Measurements from ENCODE around the gene CNTRL.
"Not testable (repeated sequence)": the region's sequence is repeated elsewhere in the genome, so short reads cannot be mapped to it uniquely, and the experiment has no call there.

Gene CNTRL

DNA sequence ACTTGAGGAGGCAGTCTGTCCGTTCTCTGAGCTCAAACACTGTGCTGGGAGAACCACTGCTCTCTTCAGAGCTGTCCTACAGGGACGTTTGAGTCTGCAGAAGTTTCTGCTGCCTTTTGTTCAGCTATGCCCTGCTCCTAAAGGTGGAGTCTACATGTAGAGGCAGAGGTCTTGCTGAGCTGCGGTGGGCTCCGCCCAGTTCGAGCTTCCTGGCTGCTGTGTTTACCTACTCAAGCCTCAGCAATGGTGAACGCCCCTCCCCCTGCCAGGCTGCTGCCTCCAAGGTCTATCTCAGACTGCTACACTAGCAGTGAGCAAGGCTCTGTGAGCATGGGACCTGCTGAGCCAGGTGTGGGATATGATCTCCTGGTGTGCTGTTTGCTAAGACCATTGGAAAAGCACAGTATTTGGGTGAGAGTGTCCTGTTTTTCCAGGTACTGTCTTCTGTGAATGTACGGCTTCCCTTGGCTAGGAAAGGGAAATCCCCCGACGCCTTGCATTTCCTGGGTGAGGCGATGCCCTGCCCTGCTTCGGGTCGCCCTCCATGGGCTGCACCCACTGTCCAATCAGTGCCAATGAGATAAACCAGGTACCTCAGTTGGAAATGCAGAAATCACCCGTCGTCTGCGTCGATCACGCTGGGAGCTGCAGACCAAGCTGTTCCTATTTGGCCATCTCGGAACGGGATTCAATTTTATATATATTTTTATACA lies 58.5 kb downstream of the CNTRL start:
- peak; percentile 55 for DNase-seq

GRCh38 chr9:121135642-121136041 lies 60.9 kb downstream of the CNTRL start:
- DNase-seq: no peak

DNA sequence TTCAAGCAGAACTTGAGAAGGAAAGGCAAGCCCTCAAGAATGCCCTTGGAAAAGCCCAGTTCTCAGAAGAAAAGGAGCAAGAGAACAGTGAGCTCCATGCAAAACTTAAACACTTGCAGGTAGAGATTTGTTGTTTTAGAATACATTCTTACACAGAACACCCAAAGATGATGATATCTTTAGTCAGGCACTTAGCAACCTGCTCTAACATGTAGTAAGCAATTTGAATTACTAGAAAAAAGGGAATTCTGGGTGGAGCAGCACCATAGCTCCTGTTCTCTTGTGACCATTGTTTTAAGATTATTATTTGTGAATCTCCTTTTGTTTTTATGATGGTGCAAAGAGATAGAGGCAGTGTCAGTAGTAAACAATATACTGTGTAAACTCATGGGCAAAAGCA lies 63.8 kb downstream of the CNTRL start:
- DNase-seq: no peak

DNA sequence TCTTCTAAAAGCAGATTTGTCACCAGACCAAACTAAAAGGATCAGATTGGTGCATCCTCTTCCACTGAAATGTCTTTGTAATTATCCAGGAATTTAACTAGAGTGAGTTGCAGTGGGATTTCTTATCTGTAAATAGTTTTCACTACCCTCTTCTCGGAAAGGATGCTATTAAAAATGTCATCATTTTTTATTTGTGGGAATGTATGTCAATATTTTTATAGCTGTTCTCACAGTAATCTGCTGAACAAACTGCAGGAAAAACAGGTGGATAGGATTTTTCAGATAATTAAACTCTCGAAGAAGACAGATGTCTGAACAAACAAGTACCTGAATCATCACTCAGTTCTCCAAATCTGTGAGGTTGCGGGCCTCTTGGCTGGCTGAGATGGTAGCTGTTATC lies 64.2 kb downstream of the CNTRL start:
- no peak for DNase-seq

- no peak for DNase-seq
Observed at GRCh38 chr9:121140162-121140561, 65.4 kb downstream of the CNTRL start.

- no peak for DNase-seq
Observed at GRCh38 chr9:121141306-121141705, 66.6 kb downstream of the CNTRL start.

DNA sequence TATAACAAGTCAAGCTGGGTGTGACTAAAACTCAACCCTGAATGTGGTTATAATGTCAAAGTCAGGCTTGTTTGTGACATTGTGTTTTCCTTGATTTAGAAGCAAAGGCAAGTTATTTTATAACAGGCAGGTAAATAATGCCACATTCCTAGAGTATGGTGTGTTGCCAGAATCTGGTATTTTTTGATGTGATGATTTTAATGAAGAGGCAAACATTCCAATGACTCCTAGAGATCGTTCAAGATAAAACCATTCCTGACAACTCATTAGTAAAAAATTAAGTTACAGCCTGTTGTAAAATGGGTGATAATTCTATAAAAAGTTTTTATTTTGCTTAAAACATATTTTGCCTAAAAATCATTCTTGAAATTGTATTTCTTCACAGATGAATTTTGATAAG lies 67.0 kb downstream of the CNTRL start:
- DNase-seq: no peak

- DNase-seq: no peak
Observed at GRCh38 chr9:121143771-121144170, 69.0 kb downstream of the CNTRL start.

DNA sequence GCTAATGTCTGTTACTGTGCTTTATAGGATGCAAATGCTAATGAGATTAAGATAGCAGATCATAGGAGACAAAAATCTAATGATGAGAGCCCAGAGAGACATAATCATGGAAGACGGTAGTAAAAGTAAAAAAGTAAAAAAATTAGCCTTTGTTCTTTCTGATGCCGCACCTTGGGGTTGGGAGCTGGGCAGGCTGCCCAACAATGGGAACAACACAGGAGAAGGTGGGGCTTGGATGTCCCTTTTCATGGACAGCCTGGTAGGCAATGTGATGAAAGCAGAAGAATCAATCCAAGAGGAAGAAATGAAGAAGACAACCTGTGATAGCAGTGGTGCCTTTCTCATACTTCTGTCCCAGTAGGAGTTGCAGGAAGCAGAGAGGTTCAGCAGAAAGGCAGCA lies 69.7 kb downstream of the CNTRL start:
- no peak for DNase-seq

- DNase-seq: no peak
Observed at GRCh38 chr9:121150188-121150587, 75.4 kb downstream of the CNTRL start.

GRCh38 chr9:121153642-121154041 lies 78.9 kb downstream of the CNTRL start:
- no peak for DNase-seq

DNA sequence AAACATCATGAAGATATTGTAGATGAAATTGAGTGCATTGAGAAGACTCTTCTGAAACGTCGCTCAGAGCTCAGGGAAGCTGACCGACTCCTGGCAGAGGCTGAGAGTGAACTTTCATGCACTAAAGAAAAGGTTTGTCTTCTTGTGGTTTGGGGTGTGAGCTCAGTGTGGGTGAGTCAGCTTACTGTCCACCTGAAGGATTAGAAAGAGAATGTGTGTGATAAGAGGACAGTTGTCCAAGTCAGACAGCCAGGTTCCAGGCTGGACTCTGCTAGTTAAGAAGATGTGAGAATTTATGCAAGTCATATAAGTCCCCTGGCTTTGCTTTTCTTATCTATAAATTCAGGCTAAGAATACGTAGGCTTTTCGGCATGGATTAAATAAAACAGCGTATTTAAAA lies 80.0 kb downstream of the CNTRL start:
- no peak for DNase-seq

GRCh38 chr9:121156263-121156731 lies 81.5 kb downstream of the CNTRL start:
- no peak for DNase-seq

DNA sequence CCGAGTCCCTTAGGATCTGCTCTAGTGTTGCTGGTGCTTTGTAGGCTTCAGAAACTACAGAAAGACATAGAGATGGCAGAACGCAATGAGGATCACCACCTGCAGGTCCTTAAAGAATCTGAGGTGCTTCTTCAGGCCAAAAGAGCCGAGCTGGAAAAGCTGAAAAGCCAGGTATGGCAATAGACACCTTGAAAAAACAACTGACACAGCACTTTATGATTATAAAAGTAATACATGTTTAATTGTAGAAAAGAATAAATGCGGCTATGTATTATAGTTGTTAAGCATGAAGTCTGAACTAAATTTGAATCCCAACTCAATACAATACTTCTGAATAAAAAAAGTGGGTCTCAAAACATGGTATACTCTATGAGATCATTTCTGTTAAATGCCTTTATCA lies 83.2 kb downstream of the CNTRL start:
- no peak for DNase-seq

DNA sequence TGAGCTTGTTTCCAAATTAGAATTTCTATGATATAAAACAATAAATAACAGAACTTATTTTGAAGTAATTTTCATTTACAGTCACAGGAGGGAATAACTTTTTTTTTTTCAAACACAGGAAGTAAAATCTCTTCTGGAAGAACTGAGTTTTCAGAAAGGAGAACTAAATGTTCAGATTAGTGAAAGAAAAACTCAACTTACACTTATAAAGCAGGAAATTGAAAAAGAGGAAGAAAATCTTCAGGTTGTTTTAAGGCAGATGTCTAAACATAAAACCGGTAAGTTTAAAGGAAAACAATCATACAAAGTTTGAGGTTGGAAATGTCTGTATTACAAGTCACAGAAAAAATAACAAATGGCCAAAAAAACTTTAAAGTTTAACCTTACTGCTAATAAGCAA lies 85.3 kb downstream of the CNTRL start:
- DNase-seq: no peak

GRCh38 chr9:121168052-121168451 lies 93.3 kb downstream of the CNTRL start:
- DNase-seq: no peak

DNA sequence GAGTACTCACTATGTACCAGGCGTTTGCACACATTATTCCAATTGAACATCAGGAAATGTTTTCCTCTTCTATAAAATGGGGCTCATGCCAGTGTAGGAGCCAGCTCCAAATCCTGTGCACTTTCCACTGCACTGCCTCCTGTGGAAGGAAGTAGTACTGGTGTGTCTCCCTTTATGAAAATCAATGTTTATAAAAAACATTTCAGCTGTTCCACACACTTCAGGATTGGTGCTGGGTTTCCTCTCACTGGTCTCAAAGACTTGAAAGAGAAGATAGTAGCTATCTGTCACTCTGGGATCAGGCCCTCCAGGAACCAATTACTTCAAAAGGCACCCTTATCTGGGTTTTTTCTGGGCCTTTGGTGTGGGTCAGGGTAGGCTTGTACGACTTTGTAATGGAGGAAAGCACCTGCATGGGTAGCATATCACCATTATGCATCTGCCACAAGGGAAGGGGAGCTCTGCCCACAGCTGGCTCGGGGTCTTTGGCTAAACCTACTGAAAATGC lies 94.4 kb downstream of the CNTRL start:
- DNase-seq: no peak

- DNase-seq: no peak
Observed at GRCh38 chr9:121171236-121171635, 96.5 kb downstream of the CNTRL start.

- DNase-seq: no peak
Observed at GRCh38 chr9:121172726-121173487, 98.2 kb downstream of the CNTRL start.

- no peak for DNase-seq
Observed at GRCh38 chr9:121173501-121173900, 98.7 kb downstream of the CNTRL start.

DNA sequence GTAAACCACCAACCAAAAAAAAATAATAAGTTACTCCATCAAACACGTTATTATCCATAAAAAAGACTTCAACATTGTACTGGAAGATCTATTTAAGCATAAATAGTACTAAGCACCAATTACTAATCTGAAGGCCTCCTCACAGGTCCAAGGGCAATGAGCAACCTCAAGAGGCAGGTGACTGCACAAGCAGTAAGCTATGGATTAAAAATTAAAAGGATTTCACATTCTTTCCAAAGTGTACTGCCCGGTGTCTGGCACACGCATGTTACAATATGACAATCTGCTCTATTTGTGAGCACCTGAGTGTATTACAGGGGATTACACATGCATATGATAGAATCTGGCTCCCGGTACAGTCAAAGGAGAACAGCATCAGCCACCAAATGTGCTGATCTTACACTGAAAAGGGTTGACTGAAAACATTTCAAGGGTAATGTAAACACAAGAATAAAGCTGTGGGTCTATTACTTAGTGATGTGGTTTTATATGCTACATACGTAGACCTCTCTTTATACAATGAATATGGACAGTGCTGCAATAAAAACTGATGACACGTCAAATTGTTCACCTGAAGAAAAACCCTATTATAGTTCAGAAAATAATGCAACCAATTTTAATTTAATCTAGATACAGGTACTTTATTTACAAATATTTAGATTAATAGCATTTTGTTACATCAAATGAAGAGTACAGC lies 104.1 kb downstream of the CNTRL start:
- no peak for DNase-seq

GRCh38 chr9:121179373-121179721 lies 104.6 kb downstream of the CNTRL start:
- DNase-seq: not testable (repeated sequence)

DNA sequence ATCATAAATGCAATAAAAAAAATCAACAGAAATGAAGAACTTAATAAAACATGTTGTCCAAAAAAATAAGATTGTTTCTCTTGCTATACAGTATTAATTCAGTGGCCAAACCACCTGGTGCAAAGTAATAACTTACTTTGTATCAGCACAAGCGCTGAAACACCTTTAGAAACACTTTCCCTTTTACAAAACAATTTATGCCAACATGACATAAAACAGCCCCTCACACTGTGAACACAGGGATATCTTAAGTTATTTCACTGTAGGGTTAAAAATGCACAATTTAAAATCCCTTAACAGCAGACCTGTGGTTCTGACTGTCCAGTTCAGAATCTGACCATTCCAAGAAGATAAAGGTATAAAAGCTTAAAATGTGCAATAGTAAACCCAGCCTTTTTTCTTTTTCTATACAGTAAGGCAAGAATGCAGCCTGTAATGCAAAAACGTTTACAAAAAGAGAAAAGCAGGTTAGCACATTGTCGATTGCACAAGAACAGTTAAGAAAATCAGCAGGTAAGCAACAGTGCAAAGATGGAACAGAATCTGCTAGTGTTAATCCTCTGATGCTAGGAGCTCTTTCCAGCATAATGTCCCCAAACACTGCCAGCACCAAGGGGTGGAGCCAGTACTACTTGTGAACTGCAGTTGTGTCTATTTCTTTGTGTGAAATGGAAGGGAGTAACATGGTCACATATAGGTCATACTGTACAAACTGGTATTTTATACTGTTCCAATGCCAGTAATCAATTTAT lies 105.4 kb downstream of the CNTRL start:
- no peak for DNase-seq
